Testis (tissue), 2 donors: ENCODE data around the gene CCDC9.

Experiments used
- CTCF ChIP-seq, 3 experiments: fragments of 450-650 bp in 2 of 3; fragments of 200-600 bp in 1 of 3; sonication (generic) in 1 of 3; IDR thresholded peaks; one replicate each; pipeline ENCODE4 v1.5.1; 2016 to 2019; ENCODE audit warnings: antibody characterized with exemption in 3 of 3, mild to moderate bottlenecking in 2 of 3, moderate library complexity in 1 of 3
- POLR2A ChIP-seq: fragments of 450-650 bp; IDR thresholded peaks from one replicate; pipeline ENCODE4 v1.6.1; 2017; ENCODE audit warnings: antibody characterized with exemption, mild to moderate bottlenecking, moderate library complexity

- TF ChIP-seq CTCF (IDR thresholded peaks at IDR 0.05) (no peak), POLR2A (no peak)
Measured at GRCh38 chr19:47319923-47320871, 63.9 kb downstream of the CCDC9 start.
